Colonic mucosa (tissue), 4 donors: ENCODE measurements around the gene LYVE1. TPM values are rescaled to one million over a fixed set of nuclear protein-coding genes. Genes with fewer than 3 reads are reported as not detected.

Source experiments
- DNase-seq: peaks from one replicate; pipeline ENCODE4 v3.0.0-alpha.2; 2020
- H3K27ac ChIP-seq: fragments of 200-600 bp; one replicate; pipeline ENCODE4 v1.8.0; 2021
- H3K27me3 ChIP-seq: fragments of 200-600 bp; one replicate; pipeline ENCODE4 v1.8.0; 2021
- H3K36me3 ChIP-seq: fragments of 200-600 bp; one replicate; pipeline ENCODE4 v1.8.0; 2021
- H3K4me1 ChIP-seq: fragments of 200-600 bp; one replicate; pipeline ENCODE4 v1.8.0; 2021; ENCODE audit warnings: mild to moderate bottlenecking
- H3K4me3 ChIP-seq: fragments of 200-600 bp; one replicate; pipeline ENCODE4 v1.8.0; 2021
- H3K9ac ChIP-seq, 2 donors: one replicate each; pipeline ENCODE4 v1.7.0; 2013; ENCODE audit warnings: control low read depth in 2 of 2, low read depth in 2 of 2, low read length in 2 of 2
- H3K9me3 ChIP-seq: fragments of 200-600 bp; one replicate; pipeline ENCODE4 v1.8.0; 2021
- intact Hi-C: fragments of 100-400 bp; cut with DNase I; formaldehyde crosslinking; loops from one replicate; pipeline ENCODE4 v1.14.1; 2022
- total RNA-seq, 2 donors: library from RNA; stranded (reverse); fragmentation: NEBNext Ultra II Directional in 1 of 2; extraction: Animal tissue kit (Norgen Biotek cat#: 25700) in 1 of 2; gene quantifications; one replicate each; pipeline ENCODE4 v1.2.1, GENCODE V29; 2021
- TF ChIP-seq, protein P1 (sequence below): fragments of 200-600 bp; IDR thresholded peaks from one replicate; pipeline ENCODE4 v1.8.0; 2022; ENCODE audit warnings: antibody characterized with exemption, mild to moderate bottlenecking
- donor health status: healthy.
- donor health status: DM: no; HTN: no; CAD: no.
- donor health status: DM: no; HTN: no; CAD: no.

Gene LYVE1
- total RNA-seq, 2 donors from 2014 or later: 10.3 to 29.3 TPM

DNA sequence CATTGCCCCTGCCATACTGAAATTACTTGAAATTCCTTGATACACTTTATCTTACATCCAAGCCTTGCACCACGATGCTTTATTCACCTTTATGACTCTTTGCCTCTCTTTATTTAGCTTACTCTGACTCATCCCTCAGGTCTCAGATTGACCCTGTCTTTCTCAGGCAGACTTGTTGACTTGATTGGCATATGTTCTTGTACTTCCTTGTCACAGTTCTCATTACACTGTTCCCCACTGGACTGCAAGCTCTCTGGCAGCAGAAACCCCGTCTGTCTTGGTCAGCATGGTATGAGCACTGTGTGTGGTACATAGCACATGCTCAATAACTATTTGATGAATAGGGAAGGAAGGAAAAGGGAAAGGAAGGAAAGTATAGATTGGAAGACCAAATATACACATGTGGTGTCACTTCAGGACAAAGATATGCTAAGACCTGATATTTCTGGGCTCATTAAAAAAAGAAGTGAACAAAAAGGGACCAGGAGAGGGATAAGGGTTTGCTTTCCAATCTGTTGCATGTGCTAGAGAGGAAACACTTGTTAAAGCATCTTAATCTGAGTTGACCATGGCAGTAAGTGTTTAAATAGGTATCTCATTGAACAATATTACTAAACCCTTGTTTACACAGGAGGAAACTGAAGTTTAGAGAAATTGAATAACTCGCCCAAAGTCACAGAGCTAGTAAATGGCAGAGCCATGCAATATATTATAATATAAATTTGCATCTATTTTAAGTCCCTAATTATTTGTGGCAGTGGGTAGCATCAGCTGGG, 7.2 kb downstream of the LYVE1 start:
- H3K4me1 ChIP-seq: no peaks in the 10 kb centered on the region
- TF ChIP-seq, protein P1, sequence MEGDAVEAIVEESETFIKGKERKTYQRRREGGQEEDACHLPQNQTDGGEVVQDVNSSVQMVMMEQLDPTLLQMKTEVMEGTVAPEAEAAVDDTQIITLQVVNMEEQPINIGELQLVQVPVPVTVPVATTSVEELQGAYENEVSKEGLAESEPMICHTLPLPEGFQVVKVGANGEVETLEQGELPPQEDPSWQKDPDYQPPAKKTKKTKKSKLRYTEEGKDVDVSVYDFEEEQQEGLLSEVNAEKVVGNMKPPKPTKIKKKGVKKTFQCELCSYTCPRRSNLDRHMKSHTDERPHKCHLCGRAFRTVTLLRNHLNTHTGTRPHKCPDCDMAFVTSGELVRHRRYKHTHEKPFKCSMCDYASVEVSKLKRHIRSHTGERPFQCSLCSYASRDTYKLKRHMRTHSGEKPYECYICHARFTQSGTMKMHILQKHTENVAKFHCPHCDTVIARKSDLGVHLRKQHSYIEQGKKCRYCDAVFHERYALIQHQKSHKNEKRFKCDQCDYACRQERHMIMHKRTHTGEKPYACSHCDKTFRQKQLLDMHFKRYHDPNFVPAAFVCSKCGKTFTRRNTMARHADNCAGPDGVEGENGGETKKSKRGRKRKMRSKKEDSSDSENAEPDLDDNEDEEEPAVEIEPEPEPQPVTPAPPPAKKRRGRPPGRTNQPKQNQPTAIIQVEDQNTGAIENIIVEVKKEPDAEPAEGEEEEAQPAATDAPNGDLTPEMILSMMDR: no peak
- no peaks in the 10 kb centered on the region for H3K27me3 ChIP-seq
- no peaks in the 10 kb centered on the region for H3K9me3 ChIP-seq
- no peak overlapping the region for H3K4me3 ChIP-seq
- no peak overlapping the region for H3K9ac ChIP-seq
- no peak overlapping the region for H3K27ac ChIP-seq
- intact Hi-C loops: no loop called here
- no peaks in the 10 kb centered on the region for H3K36me3 ChIP-seq
- no peak for DNase-seq

- H3K9me3 ChIP-seq: no peaks in the 10 kb centered on the region
- no peak for DNase-seq
- H3K4me1 ChIP-seq: no peaks in the 10 kb centered on the region
- H3K9ac ChIP-seq: no peak overlapping the region
- H3K36me3 ChIP-seq: no peaks in the 10 kb centered on the region
- no peaks in the 10 kb centered on the region for H3K27me3 ChIP-seq
- no peak overlapping the region for H3K4me3 ChIP-seq
- H3K27ac ChIP-seq: no peak overlapping the region
- intact Hi-C loops: no loop called here
- TF ChIP-seq, protein P1: no peak
These were observed 10.2 kb downstream of the LYVE1 start for GRCh38 chr11:10558288-10558687.

- no peak for DNase-seq
- Histone ChIP-seq H3K9ac (no peak overlapping the region), H3K27ac (no peak overlapping the region), H3K36me3 (no peaks in the 10 kb centered on the region), H3K4me3 (no peak overlapping the region), H3K4me1 (no peaks in the 10 kb centered on the region), H3K27me3 (no peaks in the 10 kb centered on the region), H3K9me3 (no peaks in the 10 kb centered on the region)
- TF ChIP-seq, protein P1: no peak
- intact Hi-C loops: no loop called here
These were observed 11.9 kb downstream of the LYVE1 start for GRCh38 chr11:10556590-10556989.

DNA sequence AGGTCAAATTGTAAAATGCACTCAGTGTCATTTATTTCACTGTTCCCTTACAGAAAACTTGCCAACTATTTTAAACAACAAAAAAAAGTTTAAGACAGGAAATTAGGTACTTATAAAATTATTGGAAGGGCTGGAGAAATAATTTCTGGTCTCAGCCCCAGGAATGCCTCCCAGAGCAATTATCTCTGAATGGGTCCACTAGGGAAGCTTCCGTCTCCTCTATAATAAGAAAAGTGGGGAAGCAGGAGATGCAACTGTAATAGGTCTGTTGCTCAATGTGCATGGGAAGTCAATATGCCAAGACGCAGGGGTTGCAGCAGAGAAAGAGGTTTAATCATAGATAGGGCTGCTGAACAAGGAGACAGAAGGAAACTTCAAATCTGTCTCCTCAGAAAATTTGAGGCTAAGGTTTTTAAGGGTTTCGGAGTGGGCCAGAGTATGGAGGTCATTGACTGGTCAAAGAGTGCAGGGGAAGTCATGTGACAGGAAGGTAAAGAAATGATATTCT, 16.6 kb downstream of the LYVE1 start:
- Histone ChIP-seq H3K4me3 (no peak overlapping the region), H3K4me1 (no peaks in the 10 kb centered on the region), H3K36me3 (no peaks in the 10 kb centered on the region), H3K9me3 (no peaks in the 10 kb centered on the region), H3K27me3 (no peaks in the 10 kb centered on the region), H3K9ac (no peak overlapping the region), H3K27ac (no peak overlapping the region)
- DNase-seq: no peak
- intact Hi-C loops: no loop called here
- TF ChIP-seq, protein P1: no peak

- H3K4me1 ChIP-seq: no peaks in the 10 kb centered on the region
- H3K27me3 ChIP-seq: no peaks in the 10 kb centered on the region
- no peak overlapping the region for H3K27ac ChIP-seq
- no peak overlapping the region for H3K4me3 ChIP-seq
- intact Hi-C loops: no loop called here
- no peaks in the 10 kb centered on the region for H3K9me3 ChIP-seq
- H3K36me3 ChIP-seq: no peaks in the 10 kb centered on the region
- no peak for DNase-seq
- TF ChIP-seq, protein P1: no peak
- no peak overlapping the region for H3K9ac ChIP-seq
These were observed 17.2 kb downstream of the LYVE1 start for GRCh38 chr11:10551290-10551592.
